Stimulated activated CD8-positive, alpha-beta memory T cell treated with anti-CD3 and anti-CD28 coated beads, Interleukin-7, amount 100 ng/mL, for 1 hour (primary cell): ENCODE measurements around the gene FNDC3A.

Source experiments
- DNase-seq, 2 donors: peaks; one replicate each; pipeline ENCODE4 v3.0.0-alpha.2; 2020; ENCODE audit warnings: low read depth in 2 of 2

The FNDC3A gene

DNA sequence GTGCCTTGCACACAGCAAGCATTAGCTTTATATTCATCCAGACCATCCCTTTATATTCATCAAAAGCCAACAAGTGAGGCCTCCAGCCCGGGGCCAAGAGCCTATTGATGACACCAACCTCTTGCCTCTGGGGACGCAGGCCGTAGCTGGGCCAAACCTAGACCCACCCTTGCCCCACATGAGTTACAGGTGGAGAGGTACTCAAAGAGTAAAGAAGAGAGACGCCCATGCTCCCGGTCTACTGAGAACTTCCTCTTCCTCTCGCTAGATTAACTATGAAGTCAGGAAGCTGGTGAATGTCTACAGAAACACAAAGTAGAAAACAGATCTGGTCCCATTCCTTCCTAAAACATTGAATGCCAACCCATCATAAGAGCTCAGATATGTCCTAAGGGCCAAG, 240.6 kb downstream of the FNDC3A start:
- no peak for DNase-seq

DNA sequence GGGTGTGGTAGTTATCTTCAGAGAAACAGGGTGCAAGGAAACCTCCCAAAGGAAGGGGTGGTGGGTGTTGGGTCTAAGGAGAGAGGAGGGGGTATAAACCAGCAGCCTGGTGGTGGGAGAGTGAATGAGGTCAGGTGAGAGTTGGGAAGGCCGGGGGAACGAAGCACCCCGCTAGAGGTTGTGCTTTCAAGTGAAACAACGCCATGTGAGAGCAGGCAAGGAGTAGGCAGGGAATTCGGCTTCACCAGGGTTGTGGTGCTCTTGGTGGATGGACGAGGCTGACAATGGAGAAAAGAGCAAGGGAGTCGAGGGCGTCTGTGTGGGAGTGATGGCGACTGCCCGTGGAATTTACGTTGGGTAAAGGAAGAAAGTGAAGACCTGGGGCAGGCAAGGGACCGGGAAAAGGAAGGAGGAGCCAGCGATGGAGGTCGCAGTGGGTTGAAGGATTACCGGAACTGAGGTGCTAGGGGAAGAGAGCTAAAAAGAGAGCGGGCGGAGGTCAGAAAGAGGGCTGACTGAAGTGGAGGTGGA, 242.3 kb downstream of the FNDC3A start:
- DNase-seq, result no peak

- no peak for DNase-seq
These were observed 242.9 kb downstream of the FNDC3A start for GRCh38 chr13:49218493-49219051.

DNA sequence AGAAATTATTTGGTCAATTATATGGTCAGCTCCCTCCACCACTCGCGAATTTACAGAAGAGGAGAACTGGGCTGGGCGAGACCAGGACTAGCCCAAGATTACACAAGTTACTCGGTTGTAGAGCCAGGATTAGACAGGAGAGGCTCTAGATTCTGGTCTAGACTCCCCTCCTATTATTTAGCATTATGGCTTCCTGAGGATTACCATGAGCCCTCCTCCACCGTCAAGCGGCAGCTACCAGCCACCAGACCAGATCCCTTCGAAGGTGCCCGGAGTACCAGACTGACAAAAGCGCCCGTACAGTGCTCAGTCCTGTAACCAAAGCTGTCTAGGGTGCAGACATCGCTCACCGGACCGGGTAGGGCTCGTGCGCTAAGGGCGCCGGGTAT, 243.9 kb downstream of the FNDC3A start:
- DNase-seq, result no peak

- DNase-seq, result no peak
These were observed 244.5 kb downstream of the FNDC3A start, which contains the start of gene MLNR for GRCh38 chr13:49220036-49220855. Gene MLNR (plus strand): TSS chr13:49220338. CDS start chr13:49220338, 0 bp downstream.

DNA sequence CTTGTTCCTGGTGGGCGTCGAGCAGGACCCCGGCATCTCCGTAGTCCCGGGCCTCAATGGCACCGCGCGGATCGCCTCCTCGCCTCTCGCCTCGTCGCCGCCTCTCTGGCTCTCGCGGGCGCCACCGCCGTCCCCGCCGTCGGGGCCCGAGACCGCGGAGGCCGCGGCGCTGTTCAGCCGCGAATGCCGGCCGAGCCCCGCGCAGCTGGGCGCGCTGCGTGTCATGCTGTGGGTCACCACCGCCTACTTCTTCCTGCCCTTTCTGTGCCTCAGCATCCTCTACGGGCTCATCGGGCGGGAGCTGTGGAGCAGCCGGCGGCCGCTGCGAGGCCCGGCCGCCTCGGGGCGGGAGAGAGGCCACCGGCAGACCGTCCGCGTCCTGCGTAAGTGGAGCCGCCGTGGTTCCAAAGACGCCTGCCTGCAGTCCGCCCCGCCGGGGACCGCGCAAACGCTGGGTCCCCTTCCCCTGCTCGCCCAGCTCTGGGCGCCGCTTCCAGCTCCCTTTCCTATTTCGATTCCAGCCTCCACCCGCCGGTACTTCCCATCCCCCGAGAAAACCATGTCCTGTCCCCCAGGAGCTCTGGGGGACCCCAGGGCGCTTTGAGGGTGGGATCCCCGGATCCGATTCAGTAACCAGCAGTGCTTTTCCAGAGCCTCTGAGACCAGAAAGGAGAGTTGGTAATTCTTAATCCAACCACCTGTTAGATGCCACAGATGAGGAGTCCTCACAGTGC, 245.3 kb downstream of the FNDC3A start:
- DNase-seq, result no peak

- no peak for DNase-seq
These were observed 245.9 kb downstream of the FNDC3A start for GRCh38 chr13:49221590-49221965.

DNA sequence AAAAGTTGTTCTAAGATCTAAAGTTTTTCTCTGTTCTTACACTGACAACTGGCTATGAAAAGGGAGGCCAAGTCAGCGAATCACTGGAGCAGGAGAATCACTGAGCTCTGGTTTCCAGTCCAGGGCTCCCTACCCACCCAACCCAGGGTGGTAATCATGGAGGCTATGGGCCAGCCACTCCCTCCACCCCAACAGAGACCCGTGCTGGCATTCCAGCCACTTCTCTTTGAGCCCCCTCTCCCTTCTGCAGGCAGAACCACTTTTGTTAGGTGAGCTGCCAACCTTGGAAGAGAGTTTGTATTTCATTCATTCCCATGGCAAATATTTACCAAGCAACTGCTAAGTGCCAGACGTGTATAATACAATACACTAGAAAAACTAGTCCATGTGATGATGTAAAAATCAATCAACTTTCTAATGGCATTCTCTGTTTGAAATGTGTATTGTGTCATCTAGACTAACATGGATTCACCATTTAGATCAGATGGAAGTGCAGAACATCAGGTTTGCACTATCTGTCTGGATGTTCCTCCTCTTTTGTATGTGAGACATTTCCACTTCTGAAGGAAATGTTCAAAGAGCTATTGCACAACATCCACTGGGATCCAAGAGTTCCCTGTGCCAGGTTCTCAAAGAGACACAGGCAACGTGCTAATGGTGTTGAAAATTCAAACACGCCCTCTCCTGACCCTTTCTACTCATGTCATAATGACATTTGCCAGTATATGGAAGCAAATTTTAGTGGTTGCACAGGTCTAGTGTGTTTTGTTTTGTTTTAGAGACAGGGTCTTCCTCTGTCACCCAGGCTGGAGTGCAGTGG, 249.7 kb downstream of the FNDC3A start:
- DNase-seq, result no peak

DNA sequence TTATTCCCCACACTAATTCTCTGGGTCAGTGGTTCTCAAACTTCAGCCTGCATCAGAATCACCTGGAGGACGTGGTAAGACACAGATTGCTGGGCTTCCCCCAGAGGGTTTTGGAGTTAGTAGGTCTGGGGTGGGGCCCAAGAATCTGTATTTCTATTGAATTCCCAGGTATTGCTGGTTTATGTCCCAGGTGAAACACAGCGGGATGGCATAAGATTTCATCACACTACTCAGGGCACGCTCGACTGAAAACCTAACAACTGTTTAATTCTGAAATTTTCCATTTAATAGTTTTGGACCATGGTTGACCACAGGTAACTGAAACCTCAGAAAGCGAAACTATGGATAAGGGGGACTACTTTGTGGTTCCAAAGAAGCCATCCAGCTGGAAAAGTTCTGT, 250.9 kb downstream of the FNDC3A start:
- no peak for DNase-seq

- DNase-seq, result no peak
These were observed 259.0 kb downstream of the FNDC3A start for GRCh38 chr13:49234741-49235140.

- no peak for DNase-seq
These were observed 260.2 kb downstream of the FNDC3A start for GRCh38 chr13:49235856-49236431.

- no peak for DNase-seq
These were observed 262.9 kb downstream of the FNDC3A start for GRCh38 chr13:49238621-49239020.

- no peak for DNase-seq
These were observed 264.3 kb downstream of the FNDC3A start for GRCh38 chr13:49240017-49240416.

GRCh38 chr13:49241296-49241695, 265.6 kb downstream of the FNDC3A start:
- no peak for DNase-seq

DNA sequence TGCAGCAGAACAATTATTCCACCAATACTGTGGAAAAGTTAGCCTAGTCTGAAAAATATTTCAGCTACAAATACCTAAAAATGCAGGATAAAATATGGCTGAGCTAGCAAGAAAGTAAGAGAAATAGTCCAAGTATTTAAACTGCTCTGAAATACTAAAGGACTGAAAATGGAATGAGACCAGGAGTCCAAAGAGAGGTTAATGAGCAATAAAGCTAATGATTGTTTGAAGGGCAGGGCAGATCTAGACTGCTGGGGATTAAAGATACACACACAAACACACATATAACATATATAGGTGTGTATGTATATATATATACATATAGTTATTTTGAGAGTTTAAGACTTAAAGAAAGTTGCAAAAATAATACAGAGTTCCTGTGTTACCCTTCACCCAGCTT, 269.4 kb downstream of the FNDC3A start:
- DNase-seq, result no peak

DNA sequence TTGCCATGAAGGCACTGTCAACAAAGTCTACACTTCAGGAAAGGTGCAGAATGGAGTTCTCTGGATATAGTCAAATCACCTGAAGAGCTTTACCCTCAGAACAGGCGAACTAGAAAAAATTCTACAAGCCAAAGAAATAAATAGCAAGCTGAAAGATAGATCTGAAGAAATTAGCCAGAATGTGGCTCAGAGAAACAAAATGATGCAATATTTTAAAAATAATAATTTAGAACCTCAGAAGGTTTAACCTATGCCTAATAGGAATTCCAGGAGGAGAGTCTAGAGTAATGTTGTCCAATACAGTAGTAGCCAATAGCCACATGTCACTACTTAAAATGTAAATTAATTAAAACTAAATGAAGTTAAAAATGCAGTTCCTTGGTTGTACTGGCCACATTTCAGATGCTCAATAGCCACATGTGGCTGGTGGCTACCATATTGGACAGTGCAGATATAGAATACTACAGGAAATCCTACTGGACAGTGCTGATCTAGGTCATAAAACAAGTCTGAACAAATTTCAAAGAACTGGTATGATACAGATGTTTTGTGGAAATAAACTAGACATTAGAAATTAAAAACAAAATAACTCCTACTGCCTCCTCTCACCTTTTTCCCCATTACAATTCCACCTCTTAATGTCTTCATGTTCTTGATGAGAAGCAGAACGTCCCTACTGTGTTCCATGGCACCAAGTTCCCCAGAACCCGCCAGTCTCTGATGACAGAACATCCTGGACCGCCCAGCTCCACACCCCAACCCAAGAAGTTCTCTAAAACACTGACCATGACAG, 271.3 kb downstream of the FNDC3A start:
- DNase-seq, result peak in 1 of 2 donors; percentile 2

DNA sequence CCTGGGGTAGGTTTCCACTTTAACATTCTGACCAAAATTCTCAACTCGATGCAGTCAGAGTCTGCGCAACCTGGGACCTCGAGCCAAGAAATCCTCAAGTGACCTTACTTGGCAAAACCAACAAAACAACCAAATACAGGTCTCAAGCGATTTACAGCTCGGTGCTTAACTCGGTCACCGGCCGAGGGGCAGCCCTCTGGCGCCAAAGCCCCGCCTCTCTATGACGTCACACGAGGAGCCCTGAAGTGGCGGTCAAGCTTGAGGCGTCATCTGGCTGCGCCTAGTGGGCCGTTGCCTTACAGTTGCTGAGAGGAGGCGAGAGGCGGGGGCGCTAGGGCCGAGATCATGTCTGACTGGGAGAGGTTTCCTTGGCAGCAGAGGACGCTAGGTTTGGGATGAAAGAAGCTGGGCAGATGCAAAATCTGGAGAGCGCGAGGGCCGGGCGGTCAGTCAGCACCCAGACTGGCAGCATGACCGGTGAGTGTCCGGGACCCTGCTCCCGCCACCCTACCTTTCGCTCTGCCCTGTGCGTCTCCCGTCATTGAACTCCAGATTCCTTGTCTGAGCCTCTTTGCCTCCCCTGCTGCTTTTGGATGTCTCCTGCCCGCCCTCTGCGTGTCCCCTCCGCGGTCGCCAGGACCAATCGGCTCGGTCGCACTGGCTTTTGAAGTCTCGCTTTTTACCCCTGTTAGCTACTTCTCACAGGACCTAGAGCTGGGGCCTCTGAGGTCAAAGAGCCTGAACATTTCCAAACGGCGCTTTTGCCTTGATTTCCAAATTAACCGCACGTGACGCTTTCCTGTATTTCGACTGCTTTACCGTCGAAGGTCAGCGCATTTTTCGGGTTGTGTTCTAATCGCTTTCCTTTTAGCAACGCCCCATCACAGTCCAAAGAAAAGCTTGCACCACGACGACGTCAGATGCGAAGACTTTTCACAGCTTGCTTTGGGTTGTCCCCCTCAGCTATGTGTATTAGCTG, 272.2 kb downstream of the FNDC3A start, which contains the start of gene CDADC1:
CDADC1 (plus strand) TSS at position 283 of the 979 bp plus-strand sequence; CDS start at position 396, 113 bp downstream.
- DNase-seq, result peak; percentile 77 to 81

GRCh38 chr13:49248622-49249002, 272.9 kb downstream of the FNDC3A start:
- DNase-seq, result no peak

GRCh38 chr13:49251326-49251725, 275.6 kb downstream of the FNDC3A start:
- no peak for DNase-seq
